ENCODE results near the gene NBPF20.
"Not testable (repeated sequence)": the region's sequence is repeated elsewhere in the genome, so short reads cannot be mapped to it uniquely, and the experiment has no call there.

The NBPF20 gene, protein sequence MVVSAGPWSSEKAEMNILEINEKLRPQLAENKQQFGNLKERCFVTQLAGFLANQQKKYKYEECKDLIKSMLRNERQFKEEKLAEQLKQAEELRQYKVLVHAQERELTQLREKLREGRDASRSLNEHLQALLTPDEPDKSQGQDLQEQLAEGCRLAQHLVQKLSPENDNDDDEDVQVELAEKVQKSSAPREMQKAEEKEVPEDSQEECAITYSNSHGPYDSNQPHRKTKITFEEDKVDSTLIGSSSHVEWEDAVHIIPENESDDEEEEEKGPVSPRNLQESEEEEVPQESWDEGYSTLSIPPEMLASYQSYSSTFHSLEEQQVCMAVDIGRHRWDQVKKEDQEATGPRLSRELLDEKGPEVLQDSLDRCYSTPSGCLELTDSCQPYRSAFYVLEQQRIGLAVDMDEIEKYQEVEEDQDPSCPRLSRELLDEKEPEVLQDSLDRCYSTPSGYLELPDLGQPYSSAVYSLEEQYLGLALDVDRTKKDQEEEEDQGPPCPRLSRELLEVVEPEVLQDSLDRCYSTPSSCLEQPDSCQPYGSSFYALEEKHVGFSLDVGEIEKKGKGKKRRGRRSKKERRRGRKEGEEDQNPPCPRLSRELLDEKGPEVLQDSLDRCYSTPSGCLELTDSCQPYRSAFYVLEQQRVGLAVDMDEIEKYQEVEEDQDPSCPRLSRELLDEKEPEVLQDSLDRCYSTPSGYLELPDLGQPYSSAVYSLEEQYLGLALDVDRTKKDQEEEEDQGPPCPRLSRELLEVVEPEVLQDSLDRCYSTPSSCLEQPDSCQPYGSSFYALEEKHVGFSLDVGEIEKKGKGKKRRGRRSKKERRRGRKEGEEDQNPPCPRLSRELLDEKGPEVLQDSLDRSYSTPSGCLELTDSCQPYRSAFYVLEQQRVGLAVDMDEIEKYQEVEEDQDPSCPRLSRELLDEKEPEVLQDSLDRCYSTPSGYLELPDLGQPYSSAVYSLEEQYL (N-terminal part only)

DNA sequence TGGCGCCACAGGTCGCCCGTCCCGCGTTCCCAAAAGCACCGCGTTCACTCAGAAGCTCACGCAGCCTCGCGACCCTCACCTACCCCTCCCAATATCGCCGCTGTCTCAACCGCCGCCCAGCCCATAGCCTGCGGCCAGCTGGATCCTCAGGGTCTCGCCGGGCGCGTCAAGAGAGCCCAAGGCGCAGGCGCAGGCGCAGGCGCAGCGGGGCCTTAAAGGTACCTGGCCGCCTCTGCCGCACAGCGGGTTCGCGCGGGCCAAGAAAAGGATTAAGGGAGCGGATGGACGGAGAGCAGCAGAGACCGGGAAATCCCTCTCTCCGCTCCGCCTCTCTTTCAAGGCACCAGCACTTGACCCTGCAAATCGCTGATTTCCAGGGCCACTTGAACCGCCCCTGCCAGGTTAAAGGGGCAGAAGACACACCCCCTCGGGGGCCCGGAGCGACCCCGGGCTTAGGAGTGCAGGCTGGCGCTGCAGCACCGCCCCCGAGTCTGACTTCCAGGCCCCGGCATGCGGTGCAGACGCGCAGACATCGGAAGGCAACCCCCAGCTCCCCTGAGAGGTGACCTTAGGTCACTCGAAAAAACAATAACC is at the start of gene NBPF20:
TSS of gene NBPF20 (minus strand) at position 168 of the 594 bp plus-strand sequence. CDS start 20,331 bp downstream, outside the sequence.
- DNase-seq (ENCODE audit: low read depth) = peak; percentile 68

DNA sequence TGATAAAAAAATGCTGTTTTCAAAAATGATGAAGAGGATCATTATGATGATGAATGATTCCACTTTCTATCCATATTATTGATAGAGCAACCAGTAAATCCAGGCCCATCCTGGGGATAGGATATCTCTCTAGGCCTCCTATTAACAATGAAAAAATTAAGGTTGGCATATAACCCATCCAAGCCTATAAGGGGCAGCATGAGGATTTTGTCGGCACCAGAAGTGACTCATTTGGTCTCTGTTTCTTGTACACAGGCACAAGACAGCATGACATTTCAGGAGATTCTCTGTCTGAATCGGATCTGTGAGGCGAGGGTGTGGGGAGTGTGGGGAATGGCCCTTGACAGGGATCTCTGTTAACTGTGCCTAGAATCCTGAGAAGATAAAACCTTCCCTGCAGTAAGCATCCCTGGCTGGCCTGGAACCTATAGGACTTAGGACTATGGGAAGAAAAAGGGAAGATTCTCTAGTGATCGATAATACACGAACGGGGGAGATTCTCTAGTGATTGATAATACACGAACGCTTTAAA is 49.5 kb upstream of the NBPF20 start:
- DNase-seq (ENCODE audit: low read depth) = not testable (repeated sequence)

DNA sequence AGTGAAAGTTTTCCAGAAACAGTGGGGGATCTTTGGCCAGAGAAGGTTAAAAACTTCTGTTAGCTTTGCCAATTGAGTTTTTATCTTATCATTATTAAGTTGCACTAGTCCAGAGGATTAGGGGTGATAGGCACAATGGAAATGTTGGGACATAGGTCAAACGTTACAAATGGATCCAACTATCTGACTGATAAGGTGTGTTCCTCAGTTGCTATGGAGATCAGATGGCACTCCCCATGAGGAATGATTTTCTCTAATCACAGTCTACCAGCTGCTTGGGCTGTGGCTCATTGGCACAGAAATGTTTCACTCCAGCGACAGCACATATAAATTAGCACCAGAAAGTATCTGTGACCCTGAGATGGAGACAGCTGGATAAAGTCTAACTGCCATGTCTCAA is 47.3 kb upstream of the NBPF20 start:
- not testable (repeated sequence) for DNase-seq (ENCODE audit: low read depth)

DNA sequence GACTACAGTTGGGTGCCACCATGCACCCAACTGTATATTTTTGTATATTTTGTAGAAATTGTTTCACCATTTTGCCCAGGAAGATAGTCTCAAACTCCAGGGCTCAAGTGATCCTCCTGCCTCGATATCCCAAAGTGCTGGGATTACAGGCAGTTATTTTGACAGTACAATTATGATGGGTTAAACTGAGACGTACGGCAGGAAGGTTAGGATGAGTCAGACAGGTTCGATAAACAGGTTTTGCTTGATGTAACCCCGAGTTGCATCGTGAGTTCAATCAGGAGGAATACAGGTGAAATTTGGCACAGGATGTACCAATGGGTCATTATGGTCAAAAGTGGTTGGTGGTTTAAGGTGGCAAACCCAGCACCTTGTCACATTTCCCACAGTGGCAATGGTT is 46.0 kb upstream of the NBPF20 start:
- DNase-seq (ENCODE audit: low read depth) = not testable (repeated sequence)

DNA sequence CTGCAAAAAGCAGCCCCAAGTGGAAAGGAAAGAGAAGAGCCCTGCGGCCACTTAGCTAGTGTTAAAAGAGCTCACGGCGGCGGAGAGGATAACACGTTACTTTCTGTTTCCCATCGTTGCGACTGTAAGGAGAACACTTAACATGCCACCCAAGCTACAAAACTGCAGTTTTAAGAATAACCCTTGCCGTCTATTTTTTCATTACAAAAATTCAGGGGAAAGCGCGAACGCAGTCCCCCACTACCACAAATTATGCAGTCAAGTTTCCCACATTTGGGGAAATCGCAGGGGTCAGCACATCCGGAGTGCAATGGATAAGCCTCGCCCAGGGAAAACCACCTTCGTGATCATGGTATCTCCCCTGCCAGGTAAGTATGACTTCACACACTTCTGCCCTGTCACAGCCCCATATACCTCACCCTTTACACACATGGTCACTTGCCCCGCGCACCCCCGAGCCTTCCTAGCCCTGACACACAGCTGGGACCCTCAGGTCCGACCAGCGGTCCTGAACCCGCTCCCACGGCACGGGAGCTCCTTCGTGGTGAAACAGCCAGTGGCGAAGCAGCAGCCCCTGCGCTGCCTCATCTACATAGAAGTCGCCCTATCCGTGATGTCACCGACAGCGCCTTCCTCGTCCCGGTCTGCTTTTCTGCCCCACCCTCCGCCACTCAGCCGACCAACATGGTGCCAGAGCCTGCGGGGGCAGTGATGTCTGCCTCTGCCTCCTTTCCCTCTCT is 40.2 kb upstream of the NBPF20 start:
- DNase-seq (ENCODE audit: low read depth) = peak; percentile 96

DNA sequence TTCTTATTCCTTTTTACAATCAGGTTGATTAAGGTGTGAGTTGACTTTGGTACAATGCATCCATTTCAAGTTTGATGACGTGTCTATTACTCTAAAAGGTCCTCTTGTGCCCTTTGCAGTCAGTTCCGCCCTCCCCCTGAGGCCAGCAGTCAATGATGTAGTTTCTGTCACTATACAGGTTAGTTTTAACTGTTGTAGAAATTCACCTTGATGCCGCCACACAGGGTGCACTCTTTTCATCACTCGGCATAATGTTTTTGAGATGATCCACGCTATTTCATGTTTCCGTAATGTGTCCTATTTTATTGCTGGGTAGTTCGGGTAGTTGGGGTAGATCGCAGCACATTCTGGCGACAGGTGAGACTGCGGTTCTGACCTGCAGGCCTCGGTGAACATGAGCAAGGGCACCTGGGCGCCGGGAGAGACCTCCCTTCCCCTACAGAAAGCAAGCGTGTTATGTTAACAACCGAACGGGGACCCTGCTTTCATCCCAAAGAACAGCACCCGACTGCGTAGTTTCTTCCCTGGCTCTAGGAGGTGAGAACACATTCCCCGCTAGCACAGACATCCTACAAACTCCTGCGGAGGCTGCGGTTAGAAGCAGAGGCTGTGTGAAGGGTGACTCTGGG is 39.4 kb upstream of the NBPF20 start:
- DNase-seq (ENCODE audit: low read depth) = not testable (repeated sequence)

DNA sequence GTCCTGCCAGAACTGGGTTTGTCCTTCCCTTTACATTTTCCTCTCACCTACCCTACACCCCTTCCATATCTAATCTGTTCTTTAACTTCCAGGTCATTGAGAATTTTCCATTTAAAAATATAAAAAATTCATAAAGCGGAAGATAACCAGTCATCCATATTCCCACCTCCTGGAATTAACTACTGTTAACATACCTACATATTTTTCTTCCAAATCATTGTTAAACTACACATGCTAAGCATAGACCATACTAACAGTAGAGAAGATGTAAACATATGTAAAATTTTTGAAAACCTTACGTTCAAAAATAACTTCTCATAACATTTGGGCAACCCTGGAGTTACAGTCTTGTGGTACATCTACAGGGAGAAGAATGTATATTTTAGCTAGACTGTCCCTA is 38.6 kb upstream of the NBPF20 start:
- not testable (repeated sequence) for DNase-seq (ENCODE audit: low read depth)

DNA sequence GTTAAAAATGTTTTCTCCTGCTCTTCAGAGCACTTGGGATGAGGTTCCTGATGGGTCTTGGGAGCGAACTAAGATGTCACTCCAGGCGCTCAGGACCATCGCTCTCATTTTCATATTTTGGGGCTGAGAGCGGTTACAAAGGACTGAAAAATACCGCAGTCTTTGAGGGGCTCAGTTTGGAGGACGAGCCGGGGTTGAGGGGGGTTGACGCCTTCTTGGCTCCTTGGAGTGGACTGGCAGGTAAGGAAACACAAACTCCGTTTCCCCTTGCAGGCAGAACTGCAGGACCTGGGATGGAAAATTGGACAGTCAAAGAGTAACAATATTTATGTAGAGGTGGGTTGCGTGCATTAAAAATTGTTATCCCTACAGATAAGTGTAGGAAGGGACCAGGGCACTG is 35.3 kb upstream of the NBPF20 start:
- not testable (repeated sequence) for DNase-seq (ENCODE audit: low read depth)

DNA sequence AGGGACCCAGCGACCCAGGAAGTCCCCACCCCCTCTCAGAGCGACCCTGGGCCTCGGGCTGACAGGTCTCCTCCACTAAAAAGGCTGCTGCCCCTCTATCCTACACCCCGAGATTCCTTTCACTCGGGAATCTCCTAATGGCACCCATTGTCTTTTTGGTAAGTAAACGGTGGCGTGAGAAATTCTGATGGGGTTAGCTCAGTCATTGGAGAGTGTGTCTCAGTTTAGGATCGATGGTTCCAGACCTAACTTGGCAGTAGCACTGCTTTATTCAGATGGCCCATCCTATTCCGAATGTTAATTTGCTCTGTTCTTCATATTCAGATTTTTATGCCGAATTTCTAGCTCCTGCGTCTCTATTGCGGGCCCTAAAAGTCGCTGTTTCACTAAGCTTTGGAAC is 34.6 kb upstream of the NBPF20 start:
- DNase-seq (ENCODE audit: low read depth) = not testable (repeated sequence)

DNA sequence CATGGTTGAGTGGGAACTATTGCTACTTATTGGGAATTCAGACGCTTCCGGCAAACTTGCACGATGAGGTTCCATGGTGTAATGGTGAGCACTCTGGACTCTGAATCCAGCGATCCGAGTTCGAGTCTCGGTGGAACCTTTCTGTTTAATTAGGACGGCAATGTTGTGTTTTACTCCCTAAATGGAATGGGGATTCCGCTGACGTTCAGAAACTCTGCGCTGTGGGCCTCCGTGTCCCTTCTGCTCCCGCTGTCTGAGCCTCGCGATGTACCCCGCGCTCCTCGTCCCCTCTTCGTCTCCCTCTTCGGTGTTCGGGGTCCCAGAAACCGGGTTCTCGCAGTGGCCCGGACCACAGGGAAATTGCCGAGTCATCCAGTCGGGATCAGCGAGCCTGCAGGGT is 34.2 kb upstream of the NBPF20 start:
- DNase-seq (ENCODE audit: low read depth) = not testable (repeated sequence)

DNA sequence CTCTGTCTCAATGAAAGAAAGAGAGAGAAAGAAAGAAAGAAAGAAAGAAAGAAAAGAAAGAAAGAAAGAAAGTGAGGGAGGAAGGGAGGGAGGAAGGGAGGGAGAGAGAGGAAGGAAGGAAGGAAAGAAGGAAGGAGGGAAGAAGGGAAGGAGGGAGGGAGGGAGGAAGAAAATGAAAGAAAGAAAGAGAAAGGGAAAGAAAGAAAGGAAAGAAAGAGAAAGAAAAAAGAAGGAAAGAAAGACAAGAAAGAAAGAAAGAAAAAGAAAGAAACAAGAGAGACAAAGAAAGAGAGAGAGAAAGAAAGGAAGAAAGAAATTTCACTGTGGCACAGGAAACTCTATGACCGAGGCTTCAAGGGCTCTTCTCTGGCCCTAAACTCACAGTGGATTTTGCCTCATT is 33.7 kb upstream of the NBPF20 start:
- not testable (repeated sequence) for DNase-seq (ENCODE audit: low read depth)

DNA sequence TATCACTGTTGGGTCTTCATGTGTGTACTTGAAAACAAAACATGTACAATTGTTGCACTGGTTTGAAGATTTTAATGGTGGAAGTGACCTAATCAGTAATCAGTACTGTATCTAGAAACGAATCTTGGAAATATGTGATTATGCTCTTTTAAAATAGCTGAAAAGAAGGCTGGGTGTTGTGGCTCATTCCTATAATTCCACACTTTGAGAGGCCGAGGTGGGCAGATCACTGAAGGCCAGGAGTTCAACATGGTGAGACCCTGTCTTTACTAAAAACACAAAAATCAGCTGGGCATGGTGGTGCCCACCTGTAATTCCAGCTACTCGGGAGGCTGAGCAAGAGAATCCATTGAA is 29.4 kb upstream of the NBPF20 start:
- DNase-seq (ENCODE audit: low read depth) = not testable (repeated sequence)

DNA sequence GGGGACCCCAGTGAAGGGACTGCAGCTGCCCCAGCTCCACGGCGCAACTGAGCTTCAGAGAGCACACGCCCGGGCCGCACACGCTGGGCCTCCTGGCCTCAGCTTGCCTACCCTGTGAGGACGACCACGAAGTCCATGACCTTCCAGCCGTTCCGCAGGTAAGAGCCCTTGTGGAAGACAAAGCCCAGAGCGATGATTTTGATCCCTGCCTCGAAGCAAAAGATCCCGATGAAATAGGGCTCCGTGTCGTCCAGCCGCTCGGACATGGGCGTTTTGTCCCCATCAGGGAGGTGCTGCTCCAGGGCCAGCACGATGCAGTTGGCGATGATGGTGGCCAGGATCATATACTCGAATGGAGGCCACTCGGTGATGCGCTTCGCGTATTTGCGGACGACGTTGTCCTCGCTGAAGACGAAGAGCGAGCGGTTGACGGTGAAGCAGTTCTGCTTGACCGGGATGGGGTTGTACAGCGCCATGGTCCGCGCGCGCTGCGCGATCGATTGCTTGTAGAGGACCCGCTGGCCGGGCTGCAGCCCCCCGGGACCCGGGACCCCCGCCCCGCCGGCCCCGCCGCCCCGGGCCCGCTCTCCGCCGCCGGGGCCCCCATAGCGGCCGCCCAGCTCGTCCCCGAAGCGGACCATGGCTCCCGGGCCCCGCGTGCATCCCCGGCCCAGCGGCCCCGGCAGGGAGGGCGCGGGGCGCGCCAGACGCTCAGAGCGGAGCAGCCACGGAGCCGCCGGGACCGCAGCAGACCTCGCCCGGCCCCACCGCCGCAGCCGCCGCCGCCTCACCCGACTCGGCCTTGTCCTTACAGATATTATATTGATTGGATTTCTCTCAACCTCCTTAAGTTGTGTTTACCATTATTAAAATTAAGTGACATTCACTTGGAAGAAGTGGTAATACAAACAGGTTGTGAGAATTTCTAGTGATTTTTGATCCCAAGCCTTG is 28.7 kb upstream of the NBPF20 start:
- not testable (repeated sequence) for DNase-seq (ENCODE audit: low read depth)

DNA sequence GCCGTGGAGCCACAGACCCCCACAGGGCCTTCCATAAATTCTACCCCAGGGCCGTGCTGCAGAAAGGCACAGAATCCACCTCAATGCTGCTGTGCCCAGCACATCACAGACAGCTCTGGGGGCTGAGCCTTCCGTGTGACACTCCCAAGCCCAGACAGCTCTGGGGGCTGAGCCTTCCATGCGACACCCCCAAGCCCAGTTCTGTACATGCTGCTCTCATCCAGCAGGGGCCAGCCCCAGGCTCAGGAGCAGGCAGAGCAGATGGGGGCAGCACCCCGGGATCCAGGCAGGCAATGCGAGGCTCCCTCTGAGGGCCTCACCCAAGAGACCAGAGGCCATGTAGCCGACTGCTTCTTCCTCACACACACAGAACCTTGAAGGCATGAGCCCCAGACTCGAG is 27.1 kb upstream of the NBPF20 start:
- not testable (repeated sequence) for DNase-seq (ENCODE audit: low read depth)

DNA sequence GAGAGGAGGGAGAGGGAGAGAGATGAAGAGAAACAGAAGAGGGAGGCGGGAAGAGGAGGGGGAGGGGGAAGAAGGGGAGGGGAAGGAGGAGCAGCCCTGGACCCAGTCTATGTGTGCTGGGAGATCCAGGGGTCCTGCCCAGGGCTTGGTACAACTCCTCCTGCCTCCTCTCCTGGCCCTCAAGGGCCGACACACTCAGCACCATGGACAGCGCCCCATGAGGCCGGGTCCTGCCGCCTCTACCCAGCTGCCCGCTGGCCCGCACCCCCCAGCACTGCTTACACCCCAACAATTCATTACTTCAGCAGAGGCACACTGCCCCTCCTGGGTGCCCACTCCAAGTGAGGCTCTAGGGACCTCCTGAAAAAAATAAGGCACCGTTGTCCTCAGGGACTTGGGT is 26.5 kb upstream of the NBPF20 start:
- DNase-seq (ENCODE audit: low read depth) = not testable (repeated sequence)

DNA sequence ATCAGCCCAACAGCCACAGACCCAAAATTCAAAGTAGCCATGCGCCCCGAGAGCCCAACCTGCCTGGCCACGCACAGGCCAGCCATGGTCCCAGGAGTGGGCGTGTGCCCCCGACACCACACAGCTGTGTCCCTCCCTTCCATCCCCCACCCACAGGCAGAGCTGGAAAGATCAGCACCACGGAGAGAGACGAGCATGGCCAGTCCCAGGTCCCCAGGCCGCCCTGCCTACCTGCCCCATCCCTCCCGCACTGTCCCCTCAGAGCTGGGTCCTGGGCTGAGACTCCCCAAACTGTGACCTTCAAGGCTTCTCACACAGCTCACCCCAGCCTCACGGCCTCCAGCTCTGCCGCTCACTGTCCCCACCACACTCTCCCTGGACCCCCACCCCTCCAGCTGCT is 19.8 kb upstream of the NBPF20 start:
- not testable (repeated sequence) for DNase-seq (ENCODE audit: low read depth)

DNA sequence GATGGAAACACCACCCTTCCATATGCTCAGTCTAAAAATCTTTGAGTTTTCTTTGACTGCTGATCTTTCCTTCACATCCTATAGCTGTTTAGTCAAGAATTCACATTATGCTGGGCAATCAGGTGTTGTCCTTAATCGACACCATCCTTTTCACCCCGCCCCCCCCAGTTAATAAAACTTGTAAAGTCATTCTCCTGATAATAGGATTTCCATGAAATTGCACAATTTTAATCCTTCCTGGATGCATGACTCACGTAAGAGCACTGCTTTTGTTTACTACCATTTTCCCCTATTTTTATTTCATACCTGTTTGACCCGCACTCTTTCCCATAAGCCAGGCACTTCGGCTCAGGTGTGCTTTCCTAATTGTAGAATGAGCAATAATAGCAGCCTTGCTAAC is 16.9 kb upstream of the NBPF20 start:
- not testable (repeated sequence) for DNase-seq (ENCODE audit: low read depth)

DNA sequence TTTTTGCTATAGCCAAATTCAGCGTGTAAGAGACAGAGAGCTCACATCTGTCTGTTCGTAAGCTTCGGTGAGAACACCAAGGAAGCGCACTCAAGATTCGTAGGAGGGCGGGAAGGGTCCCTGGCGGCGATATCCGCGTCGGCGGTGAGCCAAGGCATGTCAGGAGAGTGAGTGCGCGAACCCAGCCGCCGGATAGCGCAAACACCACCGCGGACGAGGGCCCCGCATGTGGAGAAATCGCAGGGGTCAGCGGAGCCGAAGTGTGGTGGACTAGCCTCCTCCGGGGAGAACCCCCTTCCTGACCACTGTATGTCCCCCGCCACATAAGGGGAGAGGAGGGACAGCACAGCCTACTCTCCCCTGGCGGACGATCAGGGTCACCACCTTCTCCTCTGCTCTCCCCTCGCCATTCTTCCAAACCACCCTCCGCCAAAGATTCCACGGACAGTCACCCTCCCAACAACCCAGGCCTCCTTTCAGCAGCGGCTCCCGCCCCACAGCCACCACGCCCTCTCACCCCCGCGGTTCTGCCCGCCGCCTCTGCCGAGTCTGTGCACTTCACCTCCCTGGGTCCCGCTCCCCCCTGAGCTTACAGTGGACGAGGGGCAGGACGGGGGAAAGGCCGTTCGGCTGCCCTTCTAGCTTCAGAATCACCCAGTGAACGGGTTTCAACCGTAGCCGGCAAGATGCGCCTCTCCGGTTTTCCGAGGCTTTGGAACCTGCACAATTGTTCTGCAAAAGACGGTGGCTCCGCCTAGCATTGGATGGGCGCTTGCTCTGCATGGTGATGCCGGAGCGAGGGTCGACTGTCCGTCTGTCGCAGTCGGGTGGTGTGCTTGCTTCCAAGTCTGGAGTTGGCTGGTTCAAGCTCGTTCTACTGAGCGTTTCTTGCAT is 6.2 kb upstream of the NBPF20 start:
- DNase-seq (ENCODE audit: low read depth) = not testable (repeated sequence)

DNA sequence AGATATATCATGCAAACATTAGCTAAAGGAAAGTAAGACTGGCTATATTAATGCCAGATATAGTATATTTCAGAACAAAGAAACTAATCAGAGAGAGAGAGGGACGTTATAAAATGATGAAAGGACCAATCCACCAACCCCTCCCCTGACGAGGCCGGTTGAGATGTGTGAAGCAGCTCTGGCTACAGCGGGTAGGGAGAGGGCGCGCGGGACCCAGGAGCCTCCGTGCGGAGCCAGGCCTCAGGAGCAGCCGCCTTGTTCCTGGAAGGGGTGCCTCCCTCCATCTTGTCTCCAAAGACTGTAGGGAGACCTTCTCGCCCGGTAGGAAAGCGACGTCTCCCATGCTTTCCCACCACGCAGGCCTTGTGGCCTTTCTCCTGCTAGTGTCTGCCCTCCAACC is 5.4 kb upstream of the NBPF20 start:
- not testable (repeated sequence) for DNase-seq (ENCODE audit: low read depth)
